A549 (cell line): Measurements from ENCODE around the gene ORC4. TPM values are rescaled to one million over a fixed set of nuclear protein-coding genes. Genes with fewer than 3 reads are reported as not detected.
A peak's percentile ranks its signal among the peaks of the same experiment; 100 is the strongest.

Source experiments
- ATAC-seq, 2 experiments: fragments of 200-7000 bp in 1 of 2; fragments of >200 bp in 1 of 2; cut with Nextera tagmentation in 1 of 2; cut with Tn5 transposase in 1 of 2; 3 replicates each; pipeline versions ENCODE4 v1.8.0 to v1.9.1; 2018 to 2020; ENCODE audit warnings: mild to moderate bottlenecking in 1 of 2, moderate library complexity in 1 of 2
- CTCF ChIA-PET: fragments of 300-600 bp; sonication (Branson Sonifier 250); formaldehyde crosslinking; extraction: SDS; loops from one replicate; lab custom pipeline; 2021; ENCODE audit warnings: antibody characterized with exemption, inconsistent platforms; lab: Yijun Ruan, JAX
- POLR2A ChIA-PET: fragments of 350-600 bp; formaldehyde crosslinking; extraction: SDS; loops from one replicate; lab custom pipeline; 2021; ENCODE audit warnings: antibody characterized with exemption, inconsistent platforms; lab: Yijun Ruan, JAX
- DNase-seq, 2 experiments: peaks; one replicate each; pipeline versions ENCODE4 v3.0.0 to v3.0.0-alpha.2; 2011 to 2016; ENCODE audit warnings: low read depth in 1 of 2, low spot score in 1 of 2
- FAIRE-seq: peaks from 2 replicates; lab custom pipeline; 2011; peaks lifted over from hg19 to GRCh38; lab: Jason Lieb, UNC
- H3K27ac ChIP-seq, 2 experiments: fragments of >200 bp; sonication (Bioruptor Twin); formaldehyde crosslinking; 3 replicates each; pipeline ENCODE4 v1.5.1; 2016 to 2017
- H3K4me1 ChIP-seq: fragments of >200 bp; sonication (Bioruptor Twin); formaldehyde crosslinking; 3 replicates; pipeline ENCODE4 v1.6.1; 2016
- H3K4me2 ChIP-seq: fragments of >200 bp; sonication (Bioruptor Twin); formaldehyde crosslinking; 3 replicates; pipeline ENCODE4 v1.6.1; 2016
- H3K4me3 ChIP-seq: fragments of >200 bp; sonication (Bioruptor Twin); formaldehyde crosslinking; 3 replicates; pipeline ENCODE4 v1.5.1; 2016
- H3K9me3 ChIP-seq: fragments of >200 bp; sonication (Bioruptor Twin); formaldehyde crosslinking; 3 replicates; pipeline ENCODE4 v1.6.1; 2016
- CBX8 ChIP-seq: fragments of 200-600 bp; sonication (generic); IDR thresholded peaks from 2 replicates; pipeline ENCODE4 v1.6.1; 2016
- CEBPB ChIP-seq, 2 experiments: fragments of >200 bp in 1 of 2; sonication (Bioruptor Twin) in 1 of 2; formaldehyde crosslinking in 1 of 2; IDR thresholded peaks; 2 replicates each; pipeline ENCODE4 v1.6.1; 2012 to 2016
- ESRRA ChIP-seq: fragments of 150-350 bp; IDR thresholded peaks from 2 replicates; pipeline ENCODE4 v1.6.1; 2014; ENCODE audit warnings: mild to moderate bottlenecking, low read length, borderline replicate concordance
- HOXA7 ChIP-seq: fragments of 250-450 bp; sonication (Bioruptor Pico); IDR thresholded peaks from 2 replicates; pipeline ENCODE4 v1.5.0; 2020; ENCODE audit warnings: mild to moderate bottlenecking, moderate library complexity
- KDM1A ChIP-seq: fragments of 200-600 bp; sonication (generic); IDR thresholded peaks from 2 replicates; pipeline ENCODE4 v1.6.1; 2016; ENCODE audit warnings: low read depth, mild to moderate bottlenecking
- KDM5A ChIP-seq: fragments of 200-600 bp; sonication (generic); IDR thresholded peaks from 2 replicates; pipeline ENCODE4 v1.6.1; 2016; ENCODE audit warnings: antibody characterized with exemption, mild to moderate bottlenecking
- MAFK ChIP-seq: fragments of 450-650 bp; IDR thresholded peaks from 2 replicates; pipeline ENCODE4 v1.6.1; 2014; ENCODE audit not compliant: partially characterized antibody
- MAZ ChIP-seq: fragments of 150-350 bp; IDR thresholded peaks from 2 replicates; pipeline ENCODE4 v1.6.1; 2014; ENCODE audit warnings: antibody characterized with exemption, low read depth, low read length, borderline replicate concordance
- NFE2L2 ChIP-seq: fragments of 150-350 bp; conservative IDR thresholded peaks from 2 replicates; pipeline ENCODE4 v1.6.1; 2014; ENCODE audit warnings: low read length
- NR3C1 ChIP-seq: fragments of >200 bp; sonication (Bioruptor Twin); formaldehyde crosslinking; IDR thresholded peaks from 3 replicates; pipeline ENCODE4 v1.6.1; 2017
- POLR2A ChIP-seq: IDR thresholded peaks from 2 replicates; pipeline ENCODE4 v1.6.1; 2012; ENCODE audit warnings: mild to moderate bottlenecking, low read length
- RARB ChIP-seq: fragments of 250-450 bp; sonication (Bioruptor Pico); IDR thresholded peaks from 2 replicates; pipeline ENCODE4 v1.8.0; 2021; ENCODE audit warnings: mild to moderate bottlenecking, moderate library complexity
- RNF2 ChIP-seq: fragments of 200-600 bp; sonication (generic); IDR thresholded peaks from 2 replicates; pipeline ENCODE4 v1.6.1; 2016; ENCODE audit warnings: low read depth, mild to moderate bottlenecking, antibody characterized with exemption, moderate library complexity, borderline replicate concordance
- SMC3 ChIP-seq: fragments of >200 bp; sonication (Bioruptor Twin); formaldehyde crosslinking; IDR thresholded peaks from 3 replicates; pipeline ENCODE4 v1.6.1; 2018; ENCODE audit warnings: inconsistent platforms
- SREBF2 ChIP-seq: fragments of 450-650 bp; IDR thresholded peaks from 2 replicates; pipeline ENCODE4 v1.6.1; 2014; ENCODE audit warnings: mild to moderate bottlenecking, moderate library complexity
- TFCP2L1 ChIP-seq: fragments of 250-450 bp; sonication (Bioruptor Pico); IDR thresholded peaks from 2 replicates; pipeline ENCODE4 v1.5.0; 2021; ENCODE audit warnings: mild to moderate bottlenecking
- TP53 ChIP-seq: fragments of 250-450 bp; sonication (Bioruptor Pico); IDR thresholded peaks from 2 replicates; pipeline ENCODE4 v1.5.0; 2021; ENCODE audit warnings: mild to moderate bottlenecking, moderate library complexity
- ZC3H11A ChIP-seq: fragments of 450-650 bp; IDR thresholded peaks from 2 replicates; pipeline ENCODE4 v1.6.1; 2014; ENCODE audit warnings: antibody characterized with exemption, mild to moderate bottlenecking
- ZSCAN20 ChIP-seq: fragments of 250-450 bp; sonication (Bioruptor Pico); IDR thresholded peaks from 2 replicates; pipeline ENCODE4 v1.8.0; 2022; ENCODE audit warnings: mild to moderate bottlenecking, moderate library complexity
- WGBS: methylation state at CpG from one replicate; pipeline ENCODE4 v1.1.6; 2017; ENCODE audit errors: missing lambda C conversion rate; 5-methylcytosine and 5-hydroxymethylcytosine counted together
- polyA plus RNA-seq, 4 experiments: library from polyadenylated mRNA; depleted of rRNA in 3 of 4; stranded (reverse); fragments of >200 nt; fragmentation: RNase III in 1 of 4; extraction: RNeasy Plus Mini Kit Qiagen cat#74134 plus additional on column Dnase treatment in 1 of 4; gene quantifications; 2 replicates in 3 of 4; 3 replicates in 1 of 4; pipeline ENCODE4 v1.2.3, GENCODE V29; 2011 to 2017
- TF ChIP-seq, protein P1 (sequence below): fragments of >200 bp; sonication (Bioruptor Twin); formaldehyde crosslinking; IDR thresholded peaks from 3 replicates; pipeline ENCODE4 v1.5.1; 2016
- TF ChIP-seq, protein P2 (sequence below): fragments of 250-450 bp; sonication (Bioruptor Pico); IDR thresholded peaks from 2 replicates; pipeline ENCODE4 v1.5.0; 2021; ENCODE audit warnings: mild to moderate bottlenecking, moderate library complexity, borderline replicate concordance
- TF ChIP-seq, protein P3 (sequence below): fragments of 150-350 bp; IDR thresholded peaks from 2 replicates; pipeline ENCODE4 v1.6.1; 2014; ENCODE audit warnings: low read depth, mild to moderate bottlenecking, low read length
- TF ChIP-seq, protein P4 (sequence below): fragments of 450-650 bp; IDR thresholded peaks from 2 replicates; pipeline ENCODE4 v1.6.1; 2014; ENCODE audit warnings: antibody characterized with exemption
- TF ChIP-seq, protein P5 (sequence below): fragments of >200 bp; sonication (Bioruptor Twin); formaldehyde crosslinking; IDR thresholded peaks from 3 replicates; pipeline ENCODE4 v1.6.1; 2016

ORC4 gene
- polyA plus RNA-seq, 2 of the 4 experiments (the other 2 are of a cell fraction): 38.5 to 99.1 TPM

DNA sequence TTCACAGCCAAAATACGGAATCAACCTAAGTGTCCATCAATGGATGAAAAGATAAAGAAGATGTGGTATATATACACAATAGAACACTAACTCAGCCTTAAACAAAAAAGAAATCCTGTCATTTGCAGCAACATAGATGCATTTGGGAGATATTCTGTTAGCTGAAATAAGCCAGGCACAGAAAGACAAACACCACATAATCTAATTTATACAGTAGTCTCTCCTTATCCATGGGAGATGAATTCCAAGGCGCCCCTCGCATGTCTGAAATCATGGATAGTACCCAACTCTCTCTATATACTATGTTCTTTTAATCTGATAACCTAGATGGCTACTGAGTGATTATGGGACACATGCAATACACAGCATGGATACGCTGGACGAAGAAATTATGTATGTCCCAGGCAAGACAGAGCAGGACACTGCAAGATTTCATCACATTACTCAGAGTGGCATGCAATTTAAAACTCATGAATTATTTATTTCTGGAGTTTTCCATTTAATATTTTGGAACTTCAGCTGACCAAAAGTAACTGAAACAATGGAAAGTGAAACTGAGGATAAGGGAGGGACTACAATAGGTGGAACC lies 39.5 kb downstream of the ORC4 start:
- CTCF ChIA-PET: interaction anchor here (1.9 kb wide), 1 partner anchor 529 kb away, joined by 6 read pairs; no protein-coding TSS in a partner anchor
- 92% methylated on average over 5 of the region's 5 CpGs for WGBS
- Histone ChIP-seq H3K4me2 (no peak overlapping the region), H3K9me3 (no peaks in the 10 kb centered on the region), H3K4me3 (no peak overlapping the region), H3K4me1 (no peaks in the 10 kb centered on the region), H3K27ac (no peak overlapping the region)
- FAIRE-seq: no peak
- no peak for DNase-seq
- POLR2A ChIA-PET: no interaction called here
- TF ChIP-seq KDM1A (no peak), KDM5A (no peak), MAZ (no peak), POLR2A (no peak), SREBF2 (no peak)
- TF ChIP-seq, protein P1, sequence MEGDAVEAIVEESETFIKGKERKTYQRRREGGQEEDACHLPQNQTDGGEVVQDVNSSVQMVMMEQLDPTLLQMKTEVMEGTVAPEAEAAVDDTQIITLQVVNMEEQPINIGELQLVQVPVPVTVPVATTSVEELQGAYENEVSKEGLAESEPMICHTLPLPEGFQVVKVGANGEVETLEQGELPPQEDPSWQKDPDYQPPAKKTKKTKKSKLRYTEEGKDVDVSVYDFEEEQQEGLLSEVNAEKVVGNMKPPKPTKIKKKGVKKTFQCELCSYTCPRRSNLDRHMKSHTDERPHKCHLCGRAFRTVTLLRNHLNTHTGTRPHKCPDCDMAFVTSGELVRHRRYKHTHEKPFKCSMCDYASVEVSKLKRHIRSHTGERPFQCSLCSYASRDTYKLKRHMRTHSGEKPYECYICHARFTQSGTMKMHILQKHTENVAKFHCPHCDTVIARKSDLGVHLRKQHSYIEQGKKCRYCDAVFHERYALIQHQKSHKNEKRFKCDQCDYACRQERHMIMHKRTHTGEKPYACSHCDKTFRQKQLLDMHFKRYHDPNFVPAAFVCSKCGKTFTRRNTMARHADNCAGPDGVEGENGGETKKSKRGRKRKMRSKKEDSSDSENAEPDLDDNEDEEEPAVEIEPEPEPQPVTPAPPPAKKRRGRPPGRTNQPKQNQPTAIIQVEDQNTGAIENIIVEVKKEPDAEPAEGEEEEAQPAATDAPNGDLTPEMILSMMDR: no peak
- TF ChIP-seq, protein P2, sequence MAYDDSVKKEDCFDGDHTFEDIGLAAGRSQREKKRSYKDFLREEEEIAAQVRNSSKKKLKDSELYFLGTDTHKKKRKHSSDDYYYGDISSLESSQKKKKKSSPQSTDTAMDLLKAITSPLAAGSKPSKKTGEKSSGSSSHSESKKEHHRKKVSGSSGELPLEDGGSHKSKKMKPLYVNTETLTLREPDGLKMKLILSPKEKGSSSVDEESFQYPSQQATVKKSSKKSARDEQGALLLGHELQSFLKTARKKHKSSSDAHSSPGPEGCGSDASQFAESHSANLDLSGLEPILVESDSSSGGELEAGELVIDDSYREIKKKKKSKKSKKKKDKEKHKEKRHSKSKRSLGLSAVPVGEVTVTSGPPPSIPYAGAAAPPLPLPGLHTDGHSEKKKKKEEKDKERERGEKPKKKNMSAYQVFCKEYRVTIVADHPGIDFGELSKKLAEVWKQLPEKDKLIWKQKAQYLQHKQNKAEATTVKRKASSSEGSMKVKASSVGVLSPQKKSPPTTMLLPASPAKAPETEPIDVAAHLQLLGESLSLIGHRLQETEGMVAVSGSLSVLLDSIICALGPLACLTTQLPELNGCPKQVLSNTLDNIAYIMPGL: no peak
- TF ChIP-seq, protein P3, sequence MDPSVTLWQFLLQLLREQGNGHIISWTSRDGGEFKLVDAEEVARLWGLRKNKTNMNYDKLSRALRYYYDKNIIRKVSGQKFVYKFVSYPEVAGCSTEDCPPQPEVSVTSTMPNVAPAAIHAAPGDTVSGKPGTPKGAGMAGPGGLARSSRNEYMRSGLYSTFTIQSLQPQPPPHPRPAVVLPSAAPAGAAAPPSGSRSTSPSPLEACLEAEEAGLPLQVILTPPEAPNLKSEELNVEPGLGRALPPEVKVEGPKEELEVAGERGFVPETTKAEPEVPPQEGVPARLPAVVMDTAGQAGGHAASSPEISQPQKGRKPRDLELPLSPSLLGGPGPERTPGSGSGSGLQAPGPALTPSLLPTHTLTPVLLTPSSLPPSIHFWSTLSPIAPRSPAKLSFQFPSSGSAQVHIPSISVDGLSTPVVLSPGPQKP: no peak
- no peak for ATAC-seq

DNA sequence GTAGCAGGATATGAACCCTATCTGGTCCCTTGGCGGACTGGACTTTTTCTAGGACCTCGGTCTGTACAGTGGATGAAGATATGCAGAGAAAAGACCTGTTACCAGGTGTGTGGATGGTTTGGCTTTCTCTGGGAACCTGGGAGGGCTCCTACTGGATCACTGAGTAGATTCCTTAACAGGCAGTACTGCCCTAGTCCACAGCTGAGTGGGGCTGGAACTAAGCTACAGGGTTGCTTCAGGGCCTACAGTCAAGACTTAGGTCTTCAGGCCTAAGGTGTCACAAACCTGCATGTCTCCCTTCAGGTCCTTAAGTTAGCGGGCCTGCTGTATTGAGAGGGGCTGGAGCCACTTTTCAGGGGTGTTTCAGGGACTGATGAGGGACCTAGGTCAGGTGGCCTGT lies 42.9 kb downstream of the ORC4 start:
- no peak overlapping the region for H3K4me2 ChIP-seq
- no peaks in the 10 kb centered on the region for H3K4me1 ChIP-seq
- TF ChIP-seq TP53 (CRISPR knock-in tag) (no peak), KDM5A (no peak), ZSCAN20 (no peak), RARB (no peak)
- TF ChIP-seq, all 56 proteins: peak for 0
- FAIRE-seq: no peak
- ATAC-seq: no peak
- 90% methylated on average over 3 of the region's 3 CpGs for WGBS
- CTCF ChIA-PET: no interaction called here
- POLR2A ChIA-PET: interaction anchor here (0.5 kb wide), 1 partner anchor 43 kb away, joined by 3 read pairs; the partner anchor contains the start of genes MBD5 and ORC4
- H3K4me3 ChIP-seq: no peak overlapping the region
- DNase-seq: no peak
- no peaks in the 10 kb centered on the region for H3K9me3 ChIP-seq
- no peak overlapping the region for H3K27ac ChIP-seq

DNA sequence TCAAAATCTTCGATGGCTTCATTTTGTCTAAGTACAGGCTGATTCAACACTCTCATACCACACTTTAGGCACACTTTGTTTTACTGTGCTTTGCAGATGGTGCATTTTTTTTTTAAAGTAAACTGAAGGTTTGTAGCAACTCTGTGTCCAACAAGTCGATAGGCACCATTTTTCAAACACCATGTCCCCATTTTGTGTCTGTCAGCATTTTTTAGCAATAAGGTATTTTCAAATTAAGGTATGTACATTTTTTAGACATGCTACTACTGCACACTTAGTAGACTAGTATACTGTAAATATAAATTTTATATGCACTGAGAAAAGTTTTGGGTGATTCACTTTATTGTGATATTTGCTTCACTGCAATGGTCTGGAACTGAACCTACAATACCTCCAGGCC lies 44.4 kb downstream of the ORC4 start:
- no peak for FAIRE-seq
- H3K9me3 ChIP-seq: no peaks in the 10 kb centered on the region
- H3K4me1 ChIP-seq: no peaks in the 10 kb centered on the region
- POLR2A ChIA-PET: no interaction called here
- peak; percentile 86 for TF ChIP-seq MAFK
- TF ChIP-seq, protein P4, sequence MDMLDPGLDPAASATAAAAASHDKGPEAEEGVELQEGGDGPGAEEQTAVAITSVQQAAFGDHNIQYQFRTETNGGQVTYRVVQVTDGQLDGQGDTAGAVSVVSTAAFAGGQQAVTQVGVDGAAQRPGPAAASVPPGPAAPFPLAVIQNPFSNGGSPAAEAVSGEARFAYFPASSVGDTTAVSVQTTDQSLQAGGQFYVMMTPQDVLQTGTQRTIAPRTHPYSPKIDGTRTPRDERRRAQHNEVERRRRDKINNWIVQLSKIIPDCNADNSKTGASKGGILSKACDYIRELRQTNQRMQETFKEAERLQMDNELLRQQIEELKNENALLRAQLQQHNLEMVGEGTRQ: no peak
- TF ChIP-seq MAZ: no peak
- no peak for TF ChIP-seq NFE2L2
- CTCF ChIA-PET: no interaction called here
- ATAC-seq: no peak
- no peak overlapping the region for H3K4me2 ChIP-seq
- H3K27ac ChIP-seq: no peak overlapping the region
- H3K4me3 ChIP-seq: no peak overlapping the region
- 93% methylated on average over 2 of the region's 2 CpGs for WGBS
- no peak for DNase-seq

DNA sequence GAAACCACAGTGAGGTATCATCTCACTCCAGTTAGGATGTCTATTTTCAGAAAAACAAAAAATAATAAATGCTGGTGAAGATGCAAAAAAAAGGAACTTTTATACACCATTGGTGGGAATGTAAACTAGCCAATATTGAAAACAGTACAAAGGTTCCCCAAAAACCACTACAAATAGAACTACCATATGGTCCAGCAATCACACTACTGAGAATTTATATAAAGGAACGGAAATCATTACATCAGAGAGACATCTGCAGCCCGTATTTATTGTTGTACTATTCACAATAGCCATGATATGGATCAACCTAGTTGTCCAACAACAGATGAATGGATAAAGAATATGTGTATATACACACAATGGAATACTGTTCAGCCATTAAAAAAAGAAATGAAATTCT lies 52.0 kb downstream of the ORC4 start:
- CTCF ChIA-PET: no interaction called here
- TF ChIP-seq ESRRA (no peak), SMC3 (no peak), ZC3H11A (no peak), TFCP2L1 (CRISPR knock-in tag) (no peak), CEBPB (IDR thresholded peaks at IDR 0.05) (no peak), RNF2 (no peak), HOXA7 (CRISPR knock-in tag) (no peak), KDM5A (no peak), CBX8 (no peak), NR3C1 (no peak)
- TF ChIP-seq, protein P5, sequence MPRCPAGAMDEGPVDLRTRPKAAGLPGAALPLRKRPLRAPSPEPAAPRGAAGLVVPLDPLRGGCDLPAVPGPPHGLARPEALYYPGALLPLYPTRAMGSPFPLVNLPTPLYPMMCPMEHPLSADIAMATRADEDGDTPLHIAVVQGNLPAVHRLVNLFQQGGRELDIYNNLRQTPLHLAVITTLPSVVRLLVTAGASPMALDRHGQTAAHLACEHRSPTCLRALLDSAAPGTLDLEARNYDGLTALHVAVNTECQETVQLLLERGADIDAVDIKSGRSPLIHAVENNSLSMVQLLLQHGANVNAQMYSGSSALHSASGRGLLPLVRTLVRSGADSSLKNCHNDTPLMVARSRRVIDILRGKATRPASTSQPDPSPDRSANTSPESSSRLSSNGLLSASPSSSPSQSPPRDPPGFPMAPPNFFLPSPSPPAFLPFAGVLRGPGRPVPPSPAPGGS: no peak
- TF ChIP-seq, protein P3: no peak

More for the DNA sequence above, 52.0 kb downstream of the ORC4 start:
- POLR2A ChIA-PET: no interaction called here
- no peak for ATAC-seq
- H3K4me3 ChIP-seq: no peak overlapping the region
- 90% methylated on average over 2 of the region's 2 CpGs for WGBS
- H3K9me3 ChIP-seq: peaks cover 11% of the 10 kb centered on the region; the same call in 2 of the 3 replicates
- H3K4me1 ChIP-seq: no peaks in the 10 kb centered on the region
- no peak for FAIRE-seq
- no peak overlapping the region for H3K27ac ChIP-seq
- H3K4me2 ChIP-seq: no peak overlapping the region
- no peak for DNase-seq
